Heart left ventricle (tissue), 16 donors: ENCODE results near the gene APOBEC4. TPM values are rescaled to one million over a fixed set of nuclear protein-coding genes. Genes with fewer than 3 reads are reported as not detected.
A peak's percentile ranks its signal among the peaks of the same experiment; 100 is the strongest.
"Not testable (repeated sequence)": the region's sequence is repeated elsewhere in the genome, so short reads cannot be mapped to it uniquely, and the experiment has no call there.

Experiments used
- ATAC-seq, 4 donors: fragments of 200-7000 bp; cut with Tn5 transposase; one replicate each; pipeline ENCODE4 v1.9.1; 2020 to 2022; ENCODE audit warnings: moderate library complexity in 4 of 4, mild to moderate bottlenecking in 3 of 4, moderate number of reproducible peaks in 1 of 4
- DNase-seq, 5 donors: peaks; one replicate each; pipeline ENCODE4 v3.0.0-alpha.2; 2020
- H3K27ac ChIP-seq, 12 donors: fragments of 200-600 bp; sonication (generic) in 4 of 12; one replicate each; pipeline versions ENCODE4 v1.5.0 to v1.8.0; 2016 to 2022; ENCODE audit warnings: mild to moderate bottlenecking in 2 of 12
- H3K27me3 ChIP-seq, 9 donors: fragments of 200-600 bp; sonication (generic) in 2 of 9; one replicate each; pipeline versions ENCODE4 v1.5.1 to v1.8.0; 2016 to 2022; ENCODE audit warnings: mild to moderate bottlenecking in 3 of 9
- H3K36me3 ChIP-seq, 9 donors: fragments of 200-600 bp; sonication (generic) in 2 of 9; one replicate each; pipeline versions ENCODE4 v1.5.0 to v1.8.0; 2018 to 2022; ENCODE audit warnings: mild to moderate bottlenecking in 2 of 9
- H3K4me1 ChIP-seq, 12 donors: fragments of 200-600 bp; sonication (generic) in 4 of 12; one replicate each; pipeline versions ENCODE4 v1.5.0 to v1.8.0; 2016 to 2022; ENCODE audit warnings: mild to moderate bottlenecking in 3 of 12
- H3K4me3 ChIP-seq, 12 donors: fragments of 200-600 bp; sonication (generic) in 4 of 12; one replicate each; pipeline versions ENCODE4 v1.5.0 to v1.8.0; 2017 to 2022; ENCODE audit warnings: mild to moderate bottlenecking in 9 of 12, moderate library complexity in 4 of 12
- H3K9me3 ChIP-seq, 12 donors: fragments of 200-600 bp; sonication (generic) in 4 of 12; one replicate each; pipeline versions ENCODE4 v1.5.0 to v1.8.0; 2016 to 2022; ENCODE audit warnings: mild to moderate bottlenecking in 1 of 12
- POLR2A ChIP-seq, 2 donors: fragments of 450-650 bp; IDR thresholded peaks; one replicate each; pipeline ENCODE4 v1.6.1; 2017; ENCODE audit warnings: antibody characterized with exemption in 2 of 2, mild to moderate bottlenecking in 2 of 2, moderate library complexity in 2 of 2
- WGBS, 4 donors: extraction: QIAGEN DNeasy Blood & Tissue Kit in 2 of 4; methylation state at CpG; one replicate each; pipeline versions ENCODE4 v1.1.5 to v1.1.7; 2013 to 2018; 5-methylcytosine and 5-hydroxymethylcytosine counted together
- intact Hi-C, 10 donors: fragments of 100-400 bp; cut with DNase I; formaldehyde crosslinking; loops; one replicate each; pipeline versions ENCODE4 v1.11.1 to v1.14.2; 2022
- polyA plus RNA-seq, 2 donors: library from polyadenylated mRNA; stranded (reverse); fragments of 200-250 nt; gene quantifications; one replicate each; pipeline ENCODE4 v1.2.3, GENCODE V29; 2013
- total RNA-seq, 9 donors: library from RNA; depleted of rRNA in 2 of 9; stranded (reverse); fragments of >200 nt in 2 of 9; fragmentation: NEBNext Ultra II Directional in 3 of 9; extraction: Animal tissue kit (Norgen Biotek cat#: 25700) in 3 of 9; gene quantifications; one replicate each; pipeline versions ENCODE4 v1.1.0 to v1.2.4, GENCODE V29; 2016 to 2023
- TF ChIP-seq, protein P1 (sequence below), 12 donors: fragments of 200-600 bp; sonication (generic) in 4 of 12; IDR thresholded peaks; one replicate each; pipeline versions ENCODE4 v1.5.0 to v1.8.0; 2018 to 2022; ENCODE audit warnings: antibody characterized with exemption in 12 of 12, mild to moderate bottlenecking in 5 of 12
- donor health status: ischemic (EF 13 %, LVEDD 7.1; RV severe dilation, severe dysfunction).
- donor health status: healthy with polysubstance abuse.
- donor health status: DM: no; HTN: yes; CAD: no.
- donor health status: DM: no; HTN: no; CAD: no.
- donor health status: ischemic (EF 25% LVEDD 6.9; RV normal size, moderate dysfunction).
- donor health status: ischemic (EF 25% LVEDD 5.7; RV mildly dilated, moderate dysfunction).
- donor health status: healthy.
- donor health status: DM: yes; HTN: yes; CAD: no.
- donor health status: ischemic (EF 35%, LVEDD 5.7; RV mildly dilated, moderate dysfunction).
- donor health status: nonischemic (EF 11% LVEDD 7.7; RV severe dilation, severe dysfunction).
- donor health status: DM: yes; HTN: yes; CAD: no.
- donor health status: PGD.
- donor health status: ischemic (EF 29% LVEDD 5.4; RV normal size, mild dysfunction).
- donor health status: nonischemic (EF 23%, LVEDD 6.1; RV moderate dilation, normal function).

APOBEC4 gene
- total and polyA plus RNA-seq, 11 donors = 0.30 TPM; not detected in 10

GRCh38 chr1:183632964-183633363, 20.2 kb downstream of the APOBEC4 start:
- no peak for DNase-seq
- Histone ChIP-seq H3K27me3 (no peaks in the 10 kb centered on the region), H3K36me3 (peaks cover 0 to 50% (median 43%) of the 10 kb centered on the region in 9 donors), H3K27ac (peak overlapping the region in 11 of 12 donors; percentile 1 to 99 (median 95)), H3K9me3 (no peaks in the 10 kb centered on the region), H3K4me3 (peak overlapping the region in 10 of 12 donors; percentile 66 to 97 (median 83)), H3K4me1 (peaks cover 0 to 75% (median 44%) of the 10 kb centered on the region in 12 donors)
- 11 to 21% (median 14%) methylated on average over 1 of the region's 1 CpG for WGBS, 4 donors
- no peak for ATAC-seq
- no peak for TF ChIP-seq POLR2A (IDR thresholded peaks at IDR 0.05)
- TF ChIP-seq, protein P1, sequence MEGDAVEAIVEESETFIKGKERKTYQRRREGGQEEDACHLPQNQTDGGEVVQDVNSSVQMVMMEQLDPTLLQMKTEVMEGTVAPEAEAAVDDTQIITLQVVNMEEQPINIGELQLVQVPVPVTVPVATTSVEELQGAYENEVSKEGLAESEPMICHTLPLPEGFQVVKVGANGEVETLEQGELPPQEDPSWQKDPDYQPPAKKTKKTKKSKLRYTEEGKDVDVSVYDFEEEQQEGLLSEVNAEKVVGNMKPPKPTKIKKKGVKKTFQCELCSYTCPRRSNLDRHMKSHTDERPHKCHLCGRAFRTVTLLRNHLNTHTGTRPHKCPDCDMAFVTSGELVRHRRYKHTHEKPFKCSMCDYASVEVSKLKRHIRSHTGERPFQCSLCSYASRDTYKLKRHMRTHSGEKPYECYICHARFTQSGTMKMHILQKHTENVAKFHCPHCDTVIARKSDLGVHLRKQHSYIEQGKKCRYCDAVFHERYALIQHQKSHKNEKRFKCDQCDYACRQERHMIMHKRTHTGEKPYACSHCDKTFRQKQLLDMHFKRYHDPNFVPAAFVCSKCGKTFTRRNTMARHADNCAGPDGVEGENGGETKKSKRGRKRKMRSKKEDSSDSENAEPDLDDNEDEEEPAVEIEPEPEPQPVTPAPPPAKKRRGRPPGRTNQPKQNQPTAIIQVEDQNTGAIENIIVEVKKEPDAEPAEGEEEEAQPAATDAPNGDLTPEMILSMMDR (IDR thresholded peaks at IDR 0.05) = no peak
- intact Hi-C loops = loop anchor here in 2 of 10 donors (5.0 to 10.0 kb wide), 2 partner anchors 161 to 348 kb away; partner anchors contain the start of gene SMG7 (in 1 of the 2)

GRCh38 chr1:183632114-183632513, 21.0 kb downstream of the APOBEC4 start:
- peak overlapping the region in 9 of 12 donors; percentile 80 to 97 (median 83) for H3K4me3 ChIP-seq
- H3K27me3 ChIP-seq = no peaks in the 10 kb centered on the region
- DNase-seq (no peak), ATAC-seq (no peak)
- no peak for TF ChIP-seq POLR2A (IDR thresholded peaks at IDR 0.05)
- TF ChIP-seq, protein P1 (IDR thresholded peaks at IDR 0.05) = no peak
- no peaks in the 10 kb centered on the region for H3K9me3 ChIP-seq
- H3K36me3 ChIP-seq = peaks cover 0 to 56% (median 50%) of the 10 kb centered on the region in 9 donors
- H3K27ac ChIP-seq = peak overlapping the region in 6 of 12 donors; percentile 90 to 96 (median 95)
- H3K4me1 ChIP-seq = peaks cover 0 to 80% (median 49%) of the 10 kb centered on the region in 12 donors
- intact Hi-C loops = loop anchor here in 2 of 10 donors (5.0 to 10.0 kb wide), 2 partner anchors 160 to 347 kb away; partner anchors contain the start of gene SMG7 (in 1 of the 2)
- WGBS, 4 donors = 48 to 53% (median 51%) methylated on average over 2 of the region's 2 CpGs

GRCh38 chr1:183630748-183631147, 22.4 kb downstream of the APOBEC4 start:
- Histone ChIP-seq H3K9me3 (no peaks in the 10 kb centered on the region), H3K27ac (peak overlapping the region in 5 of 12 donors; percentile 1 to 95 (median 32)), H3K4me3 (peak overlapping the region in 2 of 12 donors; percentile 2 to 95), H3K36me3 (peaks cover 0 to 69% (median 57%) of the 10 kb centered on the region in 9 donors), H3K27me3 (no peaks in the 10 kb centered on the region), H3K4me1 (peaks cover 3 to 83% (median 59%) of the 10 kb centered on the region in 12 donors)
- no peak for DNase-seq
- intact Hi-C loops = loop anchor here in 2 of 10 donors (5.0 to 10.0 kb wide), 2 partner anchors 158 to 346 kb away; partner anchors contain the start of gene SMG7 (in 1 of the 2)
- peak in 1 of 4 donors; percentile 18 for ATAC-seq
- TF ChIP-seq, protein P1 (IDR thresholded peaks at IDR 0.05) = no peak
- no peak for TF ChIP-seq POLR2A (IDR thresholded peaks at IDR 0.05)
- 17 to 35% (median 27%) methylated on average over 2 of the region's 2 CpGs for WGBS, 4 donors

DNA sequence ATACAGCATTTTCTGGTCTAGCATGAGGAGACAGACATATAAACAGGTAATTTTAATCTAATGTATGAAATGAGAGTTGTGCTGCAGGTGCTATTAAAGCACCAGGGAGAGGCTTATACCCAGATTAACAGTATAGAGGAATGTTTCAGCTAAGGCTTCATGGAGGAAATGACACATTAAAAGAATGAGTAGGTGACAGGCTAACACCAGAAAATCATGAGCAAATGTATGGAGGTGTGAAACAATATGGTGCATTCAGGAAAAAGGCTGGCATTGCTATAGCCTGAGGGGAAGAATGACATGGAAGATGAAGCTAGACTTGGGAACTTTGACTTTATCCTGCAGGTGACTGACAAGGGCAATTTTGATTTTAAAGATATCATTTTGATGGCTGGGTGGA, 24.6 kb downstream of the APOBEC4 start:
- TF ChIP-seq POLR2A (IDR thresholded peaks at IDR 0.05) = no peak
- TF ChIP-seq, protein P1 (IDR thresholded peaks at IDR 0.05) = no peak
- intact Hi-C loops = loop anchor here in 4 of 10 donors (10.0 kb wide), 2 partner anchors 84 to 344 kb away; no protein-coding TSS in a partner anchor
- peaks cover 0 to 89% (median 71%) of the 10 kb centered on the region in 9 donors for H3K36me3 ChIP-seq
- no peaks in the 10 kb centered on the region for H3K27me3 ChIP-seq
- H3K4me1 ChIP-seq = peaks cover 3 to 86% (median 60%) of the 10 kb centered on the region in 12 donors
- ATAC-seq (no peak), DNase-seq (no peak)
- H3K27ac ChIP-seq = no peak overlapping the region
- H3K4me3 ChIP-seq = no peak overlapping the region
- H3K9me3 ChIP-seq = no peaks in the 10 kb centered on the region

DNA sequence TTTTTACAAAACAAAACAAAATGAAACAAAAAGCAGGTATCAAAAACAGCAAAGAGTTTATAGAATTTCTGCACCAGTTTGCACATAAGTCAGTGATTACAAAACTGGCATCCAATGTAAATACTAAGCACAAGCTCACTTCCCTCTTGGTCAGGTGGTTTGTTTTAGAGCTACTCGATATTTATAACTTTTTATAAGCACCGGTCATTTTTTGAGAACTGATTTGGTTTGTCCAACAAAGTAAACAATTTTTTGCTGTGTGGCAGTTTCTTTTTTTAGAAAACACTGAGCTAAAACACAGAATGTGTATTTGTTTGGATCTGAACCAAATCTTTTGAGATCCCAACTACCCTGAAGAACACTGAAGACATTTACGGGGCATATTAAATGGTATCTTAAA, 26.9 kb downstream of the APOBEC4 start:
- peaks cover 0 to 73% (median 57%) of the 10 kb centered on the region in 9 donors for H3K36me3 ChIP-seq
- intact Hi-C loops = loop anchor here in 4 of 10 donors (10.0 kb wide), 2 partner anchors 81 to 341 kb away; no protein-coding TSS in a partner anchor
- H3K27ac ChIP-seq = peak overlapping the region in 8 of 12 donors; percentile 16 to 76 (median 32)
- not testable (repeated sequence) for H3K4me3 ChIP-seq, DNase-seq, H3K9me3 ChIP-seq, H3K27me3 ChIP-seq, ATAC-seq
- H3K4me1 ChIP-seq = peaks cover 3 to 82% (median 42%) of the 10 kb centered on the region in 12 donors
- 11 to 20% (median 14%) methylated on average over 3 of the region's 3 CpGs for WGBS, 4 donors
